GM23248 (cell line): ENCODE measurements around the gene SKP2. TPM values are rescaled to one million over a fixed set of nuclear protein-coding genes. Genes with fewer than 3 reads are reported as not detected.

Experiments
- DNase-seq: peaks from one replicate; pipeline ENCODE4 v3.0.0-alpha.2; 2015
- H2AFZ ChIP-seq: fragments of 200-600 bp; sonication (generic); 2 replicates; pipeline ENCODE4 v1.6.1; 2016; ENCODE audit warnings: antibody characterized with exemption
- H3F3A ChIP-seq: fragments of 200-600 bp; sonication (generic); 2 replicates; pipeline ENCODE4 v1.6.1; 2016; ENCODE audit warnings: mild to moderate bottlenecking, antibody characterized with exemption, mixed run types; ENCODE audit not compliant: insufficient read depth
- H3K27ac ChIP-seq: fragments of 200-600 bp; sonication (generic); 2 replicates; pipeline ENCODE4 v1.5.1; 2016; ENCODE audit warnings: mild to moderate bottlenecking
- H3K27me3 ChIP-seq: fragments of 200-600 bp; sonication (generic); replicated peaks from 2 replicates; pipeline ENCODE4 v1.6.1; 2016; ENCODE audit warnings: mild to moderate bottlenecking; ENCODE audit not compliant: insufficient read depth
- H3K36me3 ChIP-seq: fragments of 200-600 bp; sonication (generic); 2 replicates; pipeline ENCODE4 v1.6.1; 2016; ENCODE audit warnings: low read depth, mild to moderate bottlenecking
- H3K4me1 ChIP-seq: fragments of 200-600 bp; sonication (generic); 2 replicates; pipeline ENCODE4 v1.6.1; 2016; ENCODE audit warnings: mild to moderate bottlenecking; ENCODE audit not compliant: insufficient read depth
- H3K4me2 ChIP-seq: fragments of 200-600 bp; sonication (generic); one replicate; pipeline ENCODE4 v1.6.1; 2016; ENCODE audit warnings: mild to moderate bottlenecking; ENCODE audit not compliant: unreplicated experiment
- H3K4me3 ChIP-seq: fragments of 200-600 bp; sonication (generic); 2 replicates; pipeline ENCODE4 v1.5.1; 2016; ENCODE audit warnings: mild to moderate bottlenecking
- H3K79me2 ChIP-seq: fragments of 200-600 bp; sonication (generic); 2 replicates; pipeline ENCODE4 v1.6.1; 2016; ENCODE audit warnings: mild to moderate bottlenecking; ENCODE audit not compliant: insufficient read depth
- H3K9ac ChIP-seq: fragments of 200-600 bp; sonication (generic); 2 replicates; pipeline ENCODE4 v1.6.1; 2016; ENCODE audit warnings: mild to moderate bottlenecking
- H3K9me2 ChIP-seq: fragments of 200-600 bp; sonication (generic); 2 replicates; pipeline ENCODE4 v1.6.1; 2016; ENCODE audit warnings: mixed run types, mild to moderate bottlenecking, moderate library complexity; ENCODE audit not compliant: insufficient read depth
- H3K9me3 ChIP-seq: fragments of 200-600 bp; sonication (generic); one replicate; pipeline ENCODE4 v1.6.1; 2017; ENCODE audit warnings: low read depth
- H4K20me1 ChIP-seq: fragments of 200-600 bp; sonication (generic); 2 replicates; pipeline ENCODE4 v1.6.0; 2016; ENCODE audit not compliant: insufficient read depth
- EZH2 ChIP-seq: fragments of 200-600 bp; sonication (generic); IDR thresholded peaks from 2 replicates; pipeline ENCODE4 v1.6.1; 2018; ENCODE audit warnings: antibody characterized with exemption, mild to moderate bottlenecking; ENCODE audit not compliant: insufficient read depth, poor library complexity, severe bottlenecking
- EZH2phosphoT487 ChIP-seq: fragments of 200-600 bp; sonication (generic); IDR thresholded peaks from 2 replicates; pipeline ENCODE4 v1.6.1; 2018; ENCODE audit warnings: antibody characterized with exemption, moderate library complexity, mild to moderate bottlenecking, low read depth; ENCODE audit not compliant: insufficient read depth
- WGBS, 2 experiments: methylation state at CpG; one replicate each; pipeline ENCODE4 v1.1.6; 2015 to 2017; ENCODE audit warnings: low lambda C conversion rate in 2 of 2, low coverage in 1 of 2; ENCODE audit errors: missing lambda C conversion rate in 2 of 2; 5-methylcytosine and 5-hydroxymethylcytosine counted together
- in situ Hi-C: fragments of 300-500 bp; cut with MboI; formaldehyde crosslinking; loops from 2 replicates; pipeline ENCODE4 v1.15.0; 2020
- polyA plus RNA-seq: library from polyadenylated mRNA; unstranded; fragments of >200 nt; fragmentation: Nextera tagmentation; extraction: Ambion mirVana; gene quantifications from 2 replicates; pipeline ENCODE4 v1.2.1, GENCODE V29; 2016
- total RNA-seq: library from RNA; depleted of rRNA; stranded (reverse); fragments of >200 nt; shearing (Covaris generic); gene quantifications from 2 replicates; pipeline ENCODE4 v1.2.3, GENCODE V29; 2014

Gene SKP2
- total and polyA plus RNA-seq, 2 experiments from 2014 or later, result 31.5 to 41.6 TPM

- Histone ChIP-seq H3K27me3 (no peaks in the 10 kb centered on the region), H2AFZ (no peak overlapping the region), H3K9me2 (no peaks in the 10 kb centered on the region), H3F3A (no peaks in the 10 kb centered on the region), H3K79me2 (no peaks in the 10 kb centered on the region), H3K9ac (no peak overlapping the region), H3K4me3 (no peak overlapping the region), H3K36me3 (peaks cover 23% of the 10 kb centered on the region; the same call in 1 of the 2 replicates), H3K4me2 (no peak overlapping the region), H3K4me1 (no peaks in the 10 kb centered on the region), H3K9me3 (no peaks in the 10 kb centered on the region), H4K20me1 (no peaks in the 10 kb centered on the region), H3K27ac (no peak overlapping the region)
- TF ChIP-seq EZH2phosphoT487 (no peak), EZH2 (no peak)
- DNase-seq, result no peak
- in situ Hi-C loops, result no loop called here
- WGBS, 2 experiments, result 94 to 100% methylated on average over 2 of the region's 2 CpGs
Observed at GRCh38 chr5:36208786-36209185, 56.9 kb downstream of the SKP2 start.

GRCh38 chr5:36209664-36210063 lies 57.8 kb downstream of the SKP2 start:
- in situ Hi-C loops, result no loop called here
- no peak overlapping the region for H3K4me2 ChIP-seq
- peak; percentile 11 for DNase-seq
- H4K20me1 ChIP-seq, result no peaks in the 10 kb centered on the region
- 86 to 90% methylated on average over 3 of the region's 3 CpGs for WGBS, 2 experiments
- H3K4me1 ChIP-seq, result no peaks in the 10 kb centered on the region
- H3K9ac ChIP-seq, result no peak overlapping the region
- H2AFZ ChIP-seq, result no peak overlapping the region
- H3K9me2 ChIP-seq, result no peaks in the 10 kb centered on the region
- H3K27me3 ChIP-seq, result no peaks in the 10 kb centered on the region
- H3K79me2 ChIP-seq, result no peaks in the 10 kb centered on the region
- no peak for TF ChIP-seq EZH2
- TF ChIP-seq EZH2phosphoT487, result no peak
- H3F3A ChIP-seq, result no peaks in the 10 kb centered on the region
- peaks cover 14% of the 10 kb centered on the region; the same call in 1 of the 2 replicates for H3K36me3 ChIP-seq
- no peak overlapping the region for H3K4me3 ChIP-seq
- no peak overlapping the region for H3K27ac ChIP-seq
- H3K9me3 ChIP-seq, result no peaks in the 10 kb centered on the region

GRCh38 chr5:36214436-36214835 lies 62.5 kb downstream of the SKP2 start:
- H3K27me3 ChIP-seq, result no peaks in the 10 kb centered on the region
- no peak overlapping the region for H3K27ac ChIP-seq
- H3K4me3 ChIP-seq, result no peak overlapping the region
- peaks cover 33% of the 10 kb centered on the region for H3K36me3 ChIP-seq
- DNase-seq, result no peak
- H3K9ac ChIP-seq, result no peak overlapping the region
- no peak overlapping the region for H3K4me2 ChIP-seq
- no peaks in the 10 kb centered on the region for H3K79me2 ChIP-seq
- no peaks in the 10 kb centered on the region for H3F3A ChIP-seq
- H3K9me3 ChIP-seq, result no peaks in the 10 kb centered on the region
- TF ChIP-seq EZH2, result no peak
- TF ChIP-seq EZH2phosphoT487, result no peak
- no peak overlapping the region for H2AFZ ChIP-seq
- H4K20me1 ChIP-seq, result no peaks in the 10 kb centered on the region
- H3K9me2 ChIP-seq, result no peaks in the 10 kb centered on the region
- WGBS, 2 experiments, result 91 to 92% methylated on average over 3 of the region's 3 CpGs
- in situ Hi-C loops, result no loop called here
- no peaks in the 10 kb centered on the region for H3K4me1 ChIP-seq

GRCh38 chr5:36215910-36216309 lies 64.0 kb downstream of the SKP2 start:
- Histone ChIP-seq H3K4me1 (no peaks in the 10 kb centered on the region), H2AFZ (no peak overlapping the region), H3K9ac (no peak overlapping the region), H3K36me3 (peaks cover 41% of the 10 kb centered on the region), H3K9me2 (no peaks in the 10 kb centered on the region), H4K20me1 (no peaks in the 10 kb centered on the region), H3K4me2 (no peak overlapping the region), H3K9me3 (no peaks in the 10 kb centered on the region), H3K79me2 (no peaks in the 10 kb centered on the region), H3F3A (no peaks in the 10 kb centered on the region), H3K27me3 (no peaks in the 10 kb centered on the region), H3K27ac (no peak overlapping the region), H3K4me3 (no peak overlapping the region)
- 88 to 89% methylated on average over 2 of the region's 2 CpGs for WGBS, 2 experiments
- in situ Hi-C loops, result no loop called here
- no peak for DNase-seq
- TF ChIP-seq EZH2, result no peak
- TF ChIP-seq EZH2phosphoT487, result no peak

GRCh38 chr5:36217567-36217966 lies 65.7 kb downstream of the SKP2 start:
- Histone ChIP-seq H3K36me3 (peaks cover 47% of the 10 kb centered on the region), H3K9ac (no peak overlapping the region), H3K4me2 (no peak overlapping the region), H3K4me1 (no peaks in the 10 kb centered on the region), H4K20me1 (no peaks in the 10 kb centered on the region), H3K9me2 (no peaks in the 10 kb centered on the region), H3K9me3 (no peaks in the 10 kb centered on the region), H3K27ac (no peak overlapping the region), H2AFZ (no peak overlapping the region), H3K79me2 (no peaks in the 10 kb centered on the region), H3F3A (no peaks in the 10 kb centered on the region), H3K27me3 (no peaks in the 10 kb centered on the region), H3K4me3 (no peak overlapping the region)
- TF ChIP-seq EZH2 (no peak), EZH2phosphoT487 (no peak)
- no peak for DNase-seq
- 96 to 98% methylated on average over 1 of the region's 1 CpG for WGBS, 2 experiments
- in situ Hi-C loops, result no loop called here
